ENCODE measurements around the gene GAGE10.

GAGE10 gene

GRCh38 chrX:49303346-49303745 is at the start of gene GAGE10:
Gene GAGE10 (plus strand): TSS chrX:49303646. CDS start chrX:49304860, 1,214 bp downstream.
- DNase-seq = no peak

- no peak for DNase-seq
Observed at GRCh38 chrX:49254639-49255038, 48.8 kb upstream of the GAGE10 start.

- DNase-seq = no peak
Observed at GRCh38 chrX:49256268-49256995, 47.0 kb upstream of the GAGE10 start.

- no peak for DNase-seq
Observed at GRCh38 chrX:49257074-49257790, 46.2 kb upstream of the GAGE10 start.

- DNase-seq = no peak
Observed at GRCh38 chrX:49257846-49258748, 45.3 kb upstream of the GAGE10 start.

- no peak for DNase-seq
Observed at GRCh38 chrX:49258749-49259124, 44.7 kb upstream of the GAGE10 start.

GRCh38 chrX:49260221-49260985 is 43.0 kb upstream of the GAGE10 start:
- DNase-seq = no peak

GRCh38 chrX:49262603-49263002 is 40.8 kb upstream of the GAGE10 start:
- DNase-seq = no peak

GRCh38 chrX:49263631-49264030 is 39.8 kb upstream of the GAGE10 start:
- DNase-seq = no peak

GRCh38 chrX:49264460-49264859 is 39.0 kb upstream of the GAGE10 start, which contains the start of gene FOXP3:
Gene FOXP3 (minus strand): TSS chrX:49264710. CDS start chrX:49258505, 6,205 bp downstream.
- DNase-seq = no peak

- DNase-seq = no peak
Observed at GRCh38 chrX:49266523-49267445, 36.7 kb upstream of the GAGE10 start.

GRCh38 chrX:49268702-49269009 is 34.8 kb upstream of the GAGE10 start:
- no peak for DNase-seq

GRCh38 chrX:49269010-49269766 is 34.3 kb upstream of the GAGE10 start:
- peak; percentile 79 to 83 for DNase-seq

- peak in 1 of 2 donors; percentile 36 for DNase-seq
Observed at GRCh38 chrX:49269767-49270248, 33.6 kb upstream of the GAGE10 start, which contains the start of gene PPP1R3F. Gene PPP1R3F (plus strand): TSS chrX:49269793. CDS start chrX:49269870, 77 bp downstream.

GRCh38 chrX:49270249-49270921 is 33.1 kb upstream of the GAGE10 start:
- no peak for DNase-seq

GRCh38 chrX:49271341-49271740 is 32.1 kb upstream of the GAGE10 start:
- DNase-seq = no peak

- no peak for DNase-seq
Observed at GRCh38 chrX:49272421-49272820, 31.0 kb upstream of the GAGE10 start.

GRCh38 chrX:49273181-49273727 is 30.2 kb upstream of the GAGE10 start:
- DNase-seq = peak in 1 of 2 donors; percentile 31

GRCh38 chrX:49276207-49276606 is 27.2 kb upstream of the GAGE10 start:
- no peak for DNase-seq
